Heart right ventricle (tissue), 16 donors: ENCODE data around the gene C4BPA. TPM values are rescaled to one million over a fixed set of nuclear protein-coding genes. Genes with fewer than 3 reads are reported as not detected.

Experiments used
- ATAC-seq, 8 donors: fragments of 200-7000 bp; cut with Tn5 transposase; one replicate each; pipeline ENCODE4 v1.9.1; 2020; ENCODE audit warnings: mild to moderate bottlenecking in 8 of 8, moderate library complexity in 8 of 8, moderate number of reproducible peaks in 1 of 8
- DNase-seq, 2 donors: peaks; one replicate each; pipeline ENCODE4 v3.0.0-alpha.2; 2020
- H3K27ac ChIP-seq, 10 donors: fragments of 200-600 bp; sonication (generic) in 2 of 10; one replicate each; pipeline versions ENCODE4 v1.5.0 to v1.8.0; 2020 to 2022; ENCODE audit warnings: mild to moderate bottlenecking in 3 of 10
- H3K27me3 ChIP-seq, 7 donors: fragments of 200-600 bp; one replicate each; pipeline ENCODE4 v1.8.0; 2021 to 2022; ENCODE audit warnings: mild to moderate bottlenecking in 2 of 7
- H3K36me3 ChIP-seq, 9 donors: fragments of 200-600 bp; sonication (generic) in 1 of 9; one replicate each; pipeline versions ENCODE4 v1.5.0 to v1.8.0; 2020 to 2022; ENCODE audit warnings: mild to moderate bottlenecking in 2 of 9
- H3K4me1 ChIP-seq, 9 donors: fragments of 200-600 bp; sonication (generic) in 1 of 9; one replicate each; pipeline versions ENCODE4 v1.5.0 to v1.8.0; 2020 to 2022; ENCODE audit warnings: mild to moderate bottlenecking in 4 of 9
- H3K4me3 ChIP-seq, 10 donors: fragments of 200-600 bp; sonication (generic) in 2 of 10; one replicate each; pipeline versions ENCODE4 v1.5.0 to v1.8.0; 2020 to 2022; ENCODE audit warnings: mild to moderate bottlenecking in 7 of 10, moderate library complexity in 2 of 10
- H3K9me3 ChIP-seq, 11 donors: fragments of 200-600 bp in 10 of 11; sonication (generic) in 2 of 11; one replicate each; pipeline versions ENCODE4 v1.5.0 to v1.8.0; 2013 to 2022; ENCODE audit warnings: mild to moderate bottlenecking in 2 of 11, control low read depth in 1 of 11, moderate library complexity in 1 of 11
- WGBS, 2 donors: extraction: QIAGEN DNeasy Blood & Tissue Kit; methylation state at CpG; one replicate each; pipeline ENCODE4 v1.1.7; 2013; ENCODE audit warnings: inconsistent platforms in 1 of 2; 5-methylcytosine and 5-hydroxymethylcytosine counted together
- intact Hi-C, 10 donors: fragments of 100-400 bp; cut with DNase I; formaldehyde crosslinking; loops; one replicate each; pipeline versions ENCODE4 v1.11.1 to v1.14.2; 2022
- long read RNA-seq, 3 donors: library from polyadenylated mRNA; unstranded; transcript quantifications; one replicate each; pipeline ENCODE4 v2.0.0, GENCODE V29; 2020 to 2021
- polyA plus RNA-seq, 2 donors: library from polyadenylated mRNA; stranded (reverse); fragments of 200-250 nt; gene quantifications; one replicate each; pipeline ENCODE4 v1.2.3, GENCODE V29; 2013
- total RNA-seq, 10 donors: library from RNA; stranded (reverse); fragmentation: NEBNext Ultra II Directional in 3 of 10; extraction: Animal tissue kit (Norgen Biotek cat#: 25700) in 3 of 10; gene quantifications; one replicate each; pipeline versions ENCODE4 v1.2.1 to v1.2.4, GENCODE V29; 2021 to 2023
- TF ChIP-seq, protein P1 (sequence below), 9 donors: fragments of 200-600 bp; sonication (generic) in 2 of 9; IDR thresholded peaks; one replicate each; pipeline versions ENCODE4 v1.5.0 to v1.8.0; 2021 to 2022; ENCODE audit warnings: antibody characterized with exemption in 9 of 9, mild to moderate bottlenecking in 5 of 9, moderate library complexity in 1 of 9
- donor health status: Arrhythmogenic right ventricular cardiomyopathy.
- donor health status: ischemic (EF 13 %, LVEDD 7.1; RV severe dilation, severe dysfunction).
- donor health status: healthy with polysubstance abuse.
- donor health status: DM: no; HTN: yes; CAD: no.
- donor health status: DM: no; HTN: no; CAD: no.
- donor health status: ischemic (EF 25% LVEDD 6.9; RV normal size, moderate dysfunction).
- donor health status: ischemic (EF 25% LVEDD 5.7; RV mildly dilated, moderate dysfunction).
- donor health status: healthy.
- donor health status: DM: yes; HTN: yes; CAD: no.
- donor health status: Ischemic cardiomyopathy.
- donor health status: ischemic (EF 35%, LVEDD 5.7; RV mildly dilated, moderate dysfunction).
- donor health status: nonischemic (EF 11% LVEDD 7.7; RV severe dilation, severe dysfunction).
- donor health status: DM: yes; HTN: yes; CAD: no.
- donor health status: PGD.
- donor health status: ischemic (EF 29% LVEDD 5.4; RV normal size, mild dysfunction).
- donor health status: nonischemic (EF 23%, LVEDD 6.1; RV moderate dilation, normal function).

Gene C4BPA
- total RNA-seq (not detected), polyA plus RNA-seq (not detected)
- long read RNA-seq, donor 1: 0 reads
- long read RNA-seq, donor 2: 0 reads
- long read RNA-seq, donor 3: 0 reads

DNA sequence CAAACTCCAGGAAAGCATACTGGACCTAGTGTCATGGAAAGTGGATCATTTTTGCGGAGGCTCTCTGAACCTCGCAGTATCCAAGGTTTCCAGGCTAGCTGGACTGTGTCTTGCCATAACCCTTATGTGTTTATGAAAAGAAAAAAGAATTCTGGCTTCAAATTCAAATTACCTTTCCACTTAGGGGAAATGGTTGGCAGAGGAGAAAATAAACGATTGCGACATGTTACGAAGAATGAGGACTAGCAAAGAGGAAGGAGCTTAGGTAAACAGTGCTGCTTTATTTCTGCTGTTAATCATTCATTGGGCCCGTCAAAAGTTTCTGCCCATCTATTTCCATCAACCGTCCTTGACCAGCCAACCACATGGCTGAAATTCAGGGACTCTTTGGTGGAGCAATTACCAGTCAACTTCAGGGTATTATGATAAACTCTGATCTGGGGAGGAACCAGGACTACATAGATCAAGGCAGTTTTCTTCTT is at the start of gene C4BPA:
C4BPA (plus strand) TSS at position 342 of the 482 bp plus-strand sequence. CDS start 8,793 bp downstream, outside the sequence.
- intact Hi-C loops: no loop called here
- H3K27ac ChIP-seq: no peak within 1 kb of the TSS
- no peaks in the 10 kb centered on the region for H3K9me3 ChIP-seq
- no peak for DNase-seq
- ATAC-seq: no peak
- no peak within 1 kb of the TSS for H3K4me3 ChIP-seq
- 86 to 93% methylated on average over 7 of the region's 7 CpGs for WGBS, 2 donors
- TF ChIP-seq, protein P1, sequence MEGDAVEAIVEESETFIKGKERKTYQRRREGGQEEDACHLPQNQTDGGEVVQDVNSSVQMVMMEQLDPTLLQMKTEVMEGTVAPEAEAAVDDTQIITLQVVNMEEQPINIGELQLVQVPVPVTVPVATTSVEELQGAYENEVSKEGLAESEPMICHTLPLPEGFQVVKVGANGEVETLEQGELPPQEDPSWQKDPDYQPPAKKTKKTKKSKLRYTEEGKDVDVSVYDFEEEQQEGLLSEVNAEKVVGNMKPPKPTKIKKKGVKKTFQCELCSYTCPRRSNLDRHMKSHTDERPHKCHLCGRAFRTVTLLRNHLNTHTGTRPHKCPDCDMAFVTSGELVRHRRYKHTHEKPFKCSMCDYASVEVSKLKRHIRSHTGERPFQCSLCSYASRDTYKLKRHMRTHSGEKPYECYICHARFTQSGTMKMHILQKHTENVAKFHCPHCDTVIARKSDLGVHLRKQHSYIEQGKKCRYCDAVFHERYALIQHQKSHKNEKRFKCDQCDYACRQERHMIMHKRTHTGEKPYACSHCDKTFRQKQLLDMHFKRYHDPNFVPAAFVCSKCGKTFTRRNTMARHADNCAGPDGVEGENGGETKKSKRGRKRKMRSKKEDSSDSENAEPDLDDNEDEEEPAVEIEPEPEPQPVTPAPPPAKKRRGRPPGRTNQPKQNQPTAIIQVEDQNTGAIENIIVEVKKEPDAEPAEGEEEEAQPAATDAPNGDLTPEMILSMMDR (IDR thresholded peaks at IDR 0.05): no peak
- no peaks in the 10 kb centered on the region for H3K4me1 ChIP-seq
- H3K36me3 ChIP-seq: no peaks in the 10 kb centered on the region
- peaks cover 0 to 18% (median 0%) of the 10 kb centered on the region in 7 donors for H3K27me3 ChIP-seq

DNA sequence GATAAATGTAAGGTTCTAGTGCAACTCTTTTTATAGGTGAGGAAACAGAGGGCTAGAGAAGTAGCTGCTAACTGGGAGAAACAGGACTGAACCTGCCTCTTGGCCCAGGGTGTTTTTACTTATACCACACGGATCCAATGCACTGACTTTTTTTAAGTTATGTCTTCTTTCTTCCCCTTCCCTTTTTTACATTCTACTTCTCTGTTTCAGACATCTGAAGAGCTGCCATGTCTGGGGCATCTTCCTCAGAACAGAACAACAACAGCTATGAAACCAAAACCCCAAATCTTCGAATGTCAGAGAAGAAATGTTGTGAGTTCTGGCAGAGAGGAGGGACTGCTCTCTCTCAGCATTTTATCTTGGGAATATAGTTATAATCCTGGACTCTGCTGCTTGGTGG is 49.5 kb upstream of the C4BPA start:
- H3K27ac ChIP-seq: peak overlapping the region in 8 of 10 donors; percentile 86 to 94 (median 93)
- TF ChIP-seq, protein P1 (IDR thresholded peaks at IDR 0.05): no peak
- H3K4me1 ChIP-seq: peaks cover 6 to 75% (median 36%) of the 10 kb centered on the region in 9 donors
- WGBS, 2 donors: 47 to 60% methylated on average over 2 of the region's 2 CpGs
- no peaks in the 10 kb centered on the region for H3K9me3 ChIP-seq
- no peak for ATAC-seq
- H3K27me3 ChIP-seq: no peaks in the 10 kb centered on the region
- peak overlapping the region in 6 of 10 donors; percentile 3 to 77 (median 30) for H3K4me3 ChIP-seq
- intact Hi-C loops: no loop called here
- H3K36me3 ChIP-seq: peaks cover 0 to 12% (median 0%) of the 10 kb centered on the region in 9 donors
- no peak for DNase-seq

DNA sequence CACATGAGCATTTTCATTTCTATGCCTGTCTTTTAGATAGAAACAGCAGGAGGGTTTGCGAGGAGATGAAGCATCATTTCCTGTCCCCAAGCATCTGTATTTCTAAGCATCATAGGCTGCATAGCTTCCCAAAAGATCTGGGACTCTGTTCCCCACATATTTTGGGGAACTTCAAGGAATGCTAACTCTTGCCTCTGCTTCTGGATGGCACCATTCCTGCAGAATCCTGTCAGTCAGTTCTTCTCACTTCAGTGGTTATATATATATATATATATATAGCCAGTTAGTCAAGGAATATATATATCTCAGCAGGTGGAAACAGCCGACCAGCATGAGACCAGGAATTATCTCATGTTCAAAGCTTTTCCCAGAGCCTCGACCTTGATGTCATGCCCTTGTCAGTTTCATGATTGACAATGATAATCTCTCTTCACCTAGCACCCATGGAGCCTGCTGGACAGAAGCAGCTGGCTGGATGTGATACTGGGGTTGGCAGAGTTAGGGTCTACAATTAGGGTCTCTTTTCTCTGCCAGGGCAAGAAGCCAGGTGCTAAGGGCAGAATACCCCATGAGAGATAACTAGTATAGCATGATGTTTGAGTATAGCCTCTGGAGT is 48.5 kb upstream of the C4BPA start:
- Histone ChIP-seq H3K27ac (peak overlapping the region; percentile 3 to 94 (median 93)), H3K4me3 (peak overlapping the region in 6 of 10 donors; percentile 5 to 77 (median 13)), H3K4me1 (peaks cover 9 to 81% (median 39%) of the 10 kb centered on the region in 9 donors), H3K9me3 (no peaks in the 10 kb centered on the region), H3K36me3 (peaks cover 0 to 21% (median 0%) of the 10 kb centered on the region in 9 donors), H3K27me3 (no peaks in the 10 kb centered on the region)
- DNase-seq (no peak), ATAC-seq (peak in 1 of 8 donors; percentile 6)
- intact Hi-C loops: no loop called here
- 27 to 54% methylated on average over 3 of the region's 3 CpGs for WGBS, 2 donors
- TF ChIP-seq, protein P1 (IDR thresholded peaks at IDR 0.05): no peak

DNA sequence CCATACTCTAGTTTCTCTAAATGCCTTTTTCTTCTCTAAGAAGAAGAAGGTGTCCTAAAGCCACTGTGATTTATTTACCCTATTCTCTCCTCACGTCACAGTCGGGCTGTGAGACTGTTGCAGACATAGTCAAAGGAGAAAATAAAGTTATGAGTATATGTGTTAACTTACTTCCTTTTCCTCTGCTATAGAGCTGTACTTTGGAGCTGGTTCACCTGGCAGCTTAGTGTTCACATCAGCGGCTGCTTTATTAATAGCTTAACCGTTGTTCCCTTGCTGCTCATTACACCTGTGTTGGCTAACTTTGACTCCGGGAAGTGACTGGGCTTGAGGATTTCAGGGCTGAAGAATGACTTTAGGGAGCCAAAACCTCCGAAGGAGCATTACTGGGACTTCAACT is 47.4 kb upstream of the C4BPA start:
- ATAC-seq (no peak), DNase-seq (no peak)
- no peaks in the 10 kb centered on the region for H3K9me3 ChIP-seq
- H3K27ac ChIP-seq: peak overlapping the region in 8 of 10 donors; percentile 4 to 94 (median 93)
- TF ChIP-seq, protein P1 (IDR thresholded peaks at IDR 0.05): no peak
- intact Hi-C loops: no loop called here
- H3K4me1 ChIP-seq: peaks cover 8 to 77% (median 33%) of the 10 kb centered on the region in 9 donors
- H3K27me3 ChIP-seq: no peaks in the 10 kb centered on the region
- H3K4me3 ChIP-seq: peak overlapping the region in 7 of 10 donors; percentile 1 to 23 (median 8)
- 72 to 73% methylated on average over 6 of the region's 6 CpGs for WGBS, 2 donors
- peaks cover 0 to 29% (median 0%) of the 10 kb centered on the region in 9 donors for H3K36me3 ChIP-seq
